Measurements from ENCODE around the gene ZFP42.
"Not testable (repeated sequence)": the region's sequence is repeated elsewhere in the genome, so short reads cannot be mapped to it uniquely, and the experiment has no call there.

ZFP42 gene

GRCh38 chr4:188023682-188024081, 28.1 kb downstream of the ZFP42 start:
- no peak for DNase-seq

GRCh38 chr4:188025476-188025875, 29.9 kb downstream of the ZFP42 start:
- DNase-seq: peak in 1 of 2 experiments; percentile 46

GRCh38 chr4:188029114-188029513, 33.5 kb downstream of the ZFP42 start:
- DNase-seq: no peak

GRCh38 chr4:188030401-188030800, 34.8 kb downstream of the ZFP42 start:
- no peak for DNase-seq

DNA sequence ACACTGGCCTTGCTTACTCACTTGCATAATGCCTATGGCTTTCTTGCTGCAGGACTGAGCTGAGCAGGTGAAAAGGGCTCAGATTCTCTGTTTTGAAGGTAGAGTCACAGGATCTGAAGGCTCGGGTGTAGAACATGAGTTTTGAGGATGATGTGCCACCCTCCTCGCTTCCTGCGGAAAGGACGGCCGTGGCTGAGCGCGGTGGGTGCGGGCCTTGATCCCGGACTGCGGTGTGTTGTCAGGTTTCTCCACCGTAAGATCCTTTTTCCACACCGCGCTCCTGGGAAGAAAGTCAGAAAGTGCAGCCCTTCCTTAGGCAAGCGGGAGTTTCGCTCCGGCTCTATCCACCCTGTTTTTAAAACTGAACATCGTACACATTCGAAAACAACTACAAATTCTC, 36.2 kb downstream of the ZFP42 start:
- no peak for DNase-seq

DNA sequence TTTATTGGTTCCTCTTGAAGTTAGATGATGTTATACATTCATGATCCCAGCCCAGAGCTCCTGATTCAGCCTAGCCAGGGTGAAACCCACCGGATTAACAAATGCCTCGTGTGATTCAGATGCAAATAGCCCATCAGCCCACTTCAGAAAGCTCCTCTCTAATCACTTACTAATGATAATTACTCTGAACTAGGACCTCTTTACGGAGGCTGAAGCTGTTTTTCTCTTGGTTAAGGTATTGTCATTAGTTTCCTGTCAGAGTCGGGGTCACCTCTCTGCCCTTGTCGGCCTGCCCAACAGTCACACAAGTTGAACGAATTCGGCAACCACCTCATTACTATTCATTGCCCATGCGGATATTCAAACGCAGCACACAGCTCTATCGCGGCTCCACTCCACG, 36.6 kb downstream of the ZFP42 start:
- no peak for DNase-seq

DNA sequence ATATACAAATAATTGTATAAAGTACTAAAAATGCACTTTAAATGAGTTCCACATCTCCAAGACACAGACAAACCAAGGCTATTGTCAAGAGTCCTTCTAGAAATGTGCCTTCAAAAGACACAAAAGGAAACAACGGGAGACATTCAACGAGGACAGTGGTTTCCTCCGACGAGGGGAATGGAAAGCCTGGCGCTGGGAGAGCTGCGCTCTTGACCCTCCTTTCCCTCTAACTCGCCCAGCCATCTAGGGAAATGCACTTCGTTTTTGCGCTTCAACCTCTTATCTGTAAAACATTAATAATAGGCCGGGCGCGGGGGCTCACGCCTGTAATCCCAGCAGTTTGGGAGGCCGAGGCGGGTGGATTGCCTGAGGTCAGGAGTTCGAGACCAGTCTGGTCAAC, 37.0 kb downstream of the ZFP42 start:
- DNase-seq: no peak

DNA sequence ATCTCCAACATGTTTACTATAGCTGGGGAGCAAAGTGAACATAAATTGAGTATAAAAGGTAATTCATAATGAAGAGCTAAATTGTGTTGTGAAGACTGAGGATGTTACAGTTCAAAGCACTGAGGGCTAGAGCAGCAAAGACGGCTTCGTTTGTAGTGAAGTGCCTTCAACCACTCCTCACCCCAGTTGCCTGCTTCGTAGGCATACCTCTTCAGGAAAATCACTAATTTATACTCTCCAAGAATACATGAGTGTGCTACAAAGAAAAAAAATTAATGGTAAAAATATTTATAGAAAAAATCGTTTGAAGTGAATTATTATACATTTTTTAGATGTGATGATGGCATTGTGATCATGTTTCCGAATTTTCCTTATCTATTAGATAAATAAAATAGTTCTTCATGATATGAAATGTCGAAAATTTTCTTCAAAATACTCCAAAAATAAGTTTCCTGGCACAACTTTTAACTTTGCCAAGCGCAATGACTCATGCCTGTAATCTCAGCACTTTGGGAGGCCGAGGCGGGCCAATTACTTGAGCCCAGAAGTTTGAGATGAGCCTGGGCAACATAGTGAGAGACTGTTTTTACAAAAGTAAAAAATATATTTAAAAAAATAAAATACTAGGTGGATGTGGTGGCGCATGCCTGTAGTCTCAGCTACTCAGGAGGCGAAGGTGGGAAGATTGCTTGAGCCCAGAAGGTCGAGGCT, 41.6 kb downstream of the ZFP42 start:
- DNase-seq: no peak

DNA sequence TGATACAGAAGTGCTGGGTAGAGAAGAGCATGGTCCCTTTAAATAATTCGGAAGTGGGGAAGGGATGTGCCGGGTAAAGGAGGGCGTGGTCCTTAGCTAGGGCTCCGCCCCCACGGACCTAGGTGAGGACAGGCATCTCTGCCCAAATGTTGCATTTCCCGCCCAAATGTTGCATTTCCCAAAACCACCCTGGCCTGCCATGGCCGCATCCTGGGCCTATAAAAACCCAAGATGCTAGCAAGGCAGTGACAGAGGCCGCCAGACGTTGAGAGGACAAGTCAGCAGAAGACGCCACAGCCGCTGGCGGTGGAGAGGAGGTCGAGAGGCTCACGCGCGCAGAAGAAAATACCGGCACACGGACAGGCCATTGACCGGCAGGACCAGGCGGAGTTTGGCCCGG, 46.1 kb downstream of the ZFP42 start:
- no peak for DNase-seq

GRCh38 chr4:188042191-188042590, 46.6 kb downstream of the ZFP42 start:
- DNase-seq: no peak

- DNase-seq: no peak
Measured at GRCh38 chr4:188043154-188043553, 47.6 kb downstream of the ZFP42 start.

DNA sequence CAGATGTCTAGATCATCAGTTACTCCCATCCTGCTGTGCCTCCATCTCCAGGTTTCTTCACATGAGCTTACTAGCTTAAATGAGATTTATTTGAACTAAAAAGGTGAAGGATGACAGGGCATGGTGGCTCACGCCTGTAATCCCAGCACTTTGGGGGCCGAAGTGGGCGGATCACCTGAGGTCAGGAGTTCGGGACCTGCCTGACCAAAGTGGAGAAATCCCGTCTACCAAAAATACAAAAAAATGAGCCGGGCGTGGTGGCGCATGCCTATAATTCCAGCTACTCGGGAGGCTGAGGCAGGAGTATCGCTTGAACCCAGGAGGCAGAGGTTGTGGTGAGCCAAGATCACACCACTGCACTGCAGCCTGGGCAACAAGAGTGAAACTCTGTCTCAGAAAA, 49.9 kb downstream of the ZFP42 start:
- DNase-seq: not testable (repeated sequence)

DNA sequence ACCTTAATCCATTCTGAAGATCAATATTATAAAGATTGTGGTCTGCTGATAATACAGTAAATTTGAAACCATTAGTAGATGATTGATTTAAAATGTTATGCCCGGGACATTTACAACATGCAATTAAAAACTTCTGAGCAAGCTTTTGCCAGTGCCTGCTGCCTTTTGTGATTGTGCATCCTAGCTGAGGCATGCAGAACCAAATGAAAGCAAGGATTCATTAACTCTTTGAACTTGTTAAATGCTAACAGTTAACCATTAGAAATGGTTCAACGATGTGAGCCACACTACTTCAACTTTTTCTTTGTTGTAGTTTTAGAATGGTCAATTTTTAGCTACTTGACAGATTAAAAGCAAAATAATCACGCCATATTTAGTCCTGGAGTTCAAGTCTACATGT, 51.1 kb downstream of the ZFP42 start:
- no peak for DNase-seq

DNA sequence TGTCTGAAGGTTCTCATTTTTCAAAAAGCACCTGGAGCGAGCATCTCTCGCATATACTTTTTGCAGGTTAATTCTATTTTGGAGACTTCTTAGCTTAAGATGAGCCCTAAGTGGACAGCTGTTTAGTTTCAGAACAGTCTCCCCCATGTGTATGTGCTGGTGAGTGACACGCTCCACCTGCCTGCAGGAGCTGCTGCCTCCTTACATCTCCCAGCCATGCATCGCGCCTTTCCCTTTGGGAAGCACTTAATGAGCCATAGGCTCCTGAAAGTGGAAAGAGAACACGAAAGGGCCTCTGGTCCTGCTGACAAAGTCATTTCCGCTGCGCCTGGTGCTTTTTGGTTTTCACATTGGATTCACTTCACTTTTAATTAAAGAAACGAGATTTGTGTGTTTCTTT, 57.7 kb downstream of the ZFP42 start:
- no peak for DNase-seq
